Pulmonary artery endothelial cell (primary cell): ENCODE measurements around the gene CASTOR1. TPM values are rescaled to one million over a fixed set of nuclear protein-coding genes. Genes with fewer than 3 reads are reported as not detected.

Experiments used
- DNase-seq: peaks from one replicate; pipeline ENCODE4 v3.0.0-alpha.2; 2011; ENCODE audit warnings: low read depth, low spot score
- total RNA-seq: library from RNA; depleted of rRNA; stranded (reverse); fragments of >200 nt; gene quantifications from 2 replicates; pipeline ENCODE4 v1.2.3, GENCODE V29; 2014

The CASTOR1 gene
- total RNA-seq, 1 donor from 2014 or later, result 9.5 TPM

DNA sequence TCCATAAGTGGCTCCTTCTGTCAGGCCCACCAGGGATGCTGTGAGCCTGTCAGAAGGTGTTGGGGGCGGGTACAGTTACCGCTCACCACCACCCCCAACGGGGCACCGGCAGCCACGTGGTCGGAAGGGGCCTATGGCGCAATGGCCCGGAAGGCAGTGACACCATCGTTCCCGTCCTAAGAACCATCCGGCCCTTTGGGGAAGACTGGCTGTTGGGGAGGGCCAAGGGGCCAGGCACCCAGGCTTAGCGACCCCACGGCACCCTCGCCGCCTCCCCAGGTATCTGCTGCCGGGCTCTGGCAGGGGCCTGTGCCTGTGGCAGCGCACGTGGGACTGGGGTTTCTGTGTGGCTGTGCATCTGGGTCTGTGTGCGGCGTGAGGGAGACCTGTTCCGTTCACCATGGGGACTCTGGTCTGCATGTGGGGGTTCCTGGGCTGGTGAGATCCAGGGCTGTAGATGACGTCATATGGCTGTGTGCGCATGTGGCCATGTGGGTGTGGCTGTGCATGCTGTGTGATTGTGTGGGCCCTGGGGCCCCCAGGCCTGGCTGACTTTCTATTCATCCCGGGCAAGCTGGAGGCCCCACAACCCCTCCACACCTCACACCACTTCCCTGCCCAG, 23.4 kb downstream of the CASTOR1 start:
- no peak for DNase-seq

DNA sequence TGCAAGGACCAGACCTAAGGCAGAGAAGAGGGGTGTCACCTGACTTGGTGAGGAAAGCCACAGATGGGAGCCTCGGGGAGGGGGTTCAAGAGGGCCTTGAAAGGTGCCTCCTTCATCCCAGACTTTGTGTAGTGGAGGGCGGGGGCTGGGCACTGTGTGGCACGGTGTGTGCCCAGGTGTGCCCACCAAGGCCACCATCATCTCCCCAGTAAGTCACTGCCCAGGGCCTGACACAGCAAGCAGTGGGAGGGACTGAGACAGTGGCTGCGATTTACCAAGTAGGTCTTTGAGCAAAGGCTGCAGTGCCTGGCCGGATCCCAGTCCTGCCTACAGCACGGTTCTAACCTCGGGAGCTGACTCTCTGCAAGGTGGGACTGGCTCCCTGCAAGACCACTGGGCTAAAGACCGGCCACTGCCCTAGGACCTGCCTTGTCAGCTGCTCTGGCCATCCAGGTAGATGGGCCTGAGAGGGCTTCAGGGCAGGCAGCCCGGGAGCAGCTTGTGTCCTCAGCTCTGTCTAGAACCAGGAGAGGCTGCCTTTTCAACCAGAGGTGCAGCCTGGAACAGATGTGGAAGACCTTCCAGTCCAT, 24.1 kb downstream of the CASTOR1 start:
- DNase-seq, result no peak

DNA sequence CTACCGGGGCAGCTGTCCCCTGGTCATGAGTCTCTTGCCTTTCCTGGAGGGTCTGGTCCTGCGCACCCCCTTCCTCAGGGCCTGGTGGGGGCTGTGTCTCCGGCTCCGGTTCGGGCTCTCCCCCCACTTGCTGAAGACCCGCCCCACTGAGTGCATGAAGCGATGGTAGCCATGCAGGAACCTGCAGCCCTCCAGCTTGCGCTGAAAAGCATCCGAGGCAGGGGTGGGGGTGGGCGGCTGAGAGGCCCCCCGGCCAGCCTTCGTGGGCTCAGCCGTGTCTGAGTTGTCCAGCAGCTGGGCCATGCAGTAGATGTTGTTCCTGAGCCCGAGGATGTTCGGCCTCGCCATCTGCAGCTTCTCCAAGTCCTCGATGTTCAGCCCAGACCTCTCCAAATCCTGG, 25.4 kb downstream of the CASTOR1 start:
- DNase-seq, result no peak

DNA sequence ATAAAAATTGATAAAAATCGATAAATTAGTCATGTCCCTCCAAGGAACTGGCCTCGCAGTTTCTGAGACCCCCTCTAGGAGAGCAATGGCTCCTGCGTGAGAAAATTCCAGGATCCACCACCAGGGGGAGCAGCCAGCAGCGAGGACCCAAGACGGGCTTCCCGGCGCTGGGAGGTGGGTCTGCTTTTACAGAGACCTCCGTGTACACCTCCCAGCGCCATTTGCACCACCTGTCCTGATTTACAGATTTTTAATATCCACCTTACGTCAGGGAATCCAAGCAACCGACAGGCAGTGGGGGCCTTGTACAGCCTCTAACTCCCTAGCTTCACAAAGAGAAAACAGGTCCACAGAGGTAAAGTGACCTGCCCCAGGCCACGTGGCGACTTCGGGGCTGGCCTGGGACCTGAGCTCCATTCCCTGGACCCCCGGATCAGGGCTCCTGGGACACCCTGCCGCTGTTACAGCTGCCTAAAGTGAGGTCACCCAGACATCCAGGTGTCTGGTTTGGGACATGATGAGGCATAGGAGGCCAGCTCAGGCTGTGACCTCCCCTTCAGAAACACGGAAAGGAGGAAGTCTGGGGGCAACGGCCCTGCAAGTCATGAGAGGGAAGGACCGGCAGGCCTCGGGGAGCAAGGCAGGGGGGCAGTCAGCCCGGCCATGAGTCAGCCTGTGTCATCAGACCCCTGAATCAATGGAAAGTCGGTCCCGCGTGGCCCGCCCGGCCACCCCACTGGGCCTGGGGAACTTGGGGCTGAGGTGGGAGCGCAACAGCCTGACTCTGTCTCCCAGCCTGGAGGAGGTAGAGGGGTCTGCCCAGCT, 26.2 kb downstream of the CASTOR1 start:
- DNase-seq, result peak; percentile 26

DNA sequence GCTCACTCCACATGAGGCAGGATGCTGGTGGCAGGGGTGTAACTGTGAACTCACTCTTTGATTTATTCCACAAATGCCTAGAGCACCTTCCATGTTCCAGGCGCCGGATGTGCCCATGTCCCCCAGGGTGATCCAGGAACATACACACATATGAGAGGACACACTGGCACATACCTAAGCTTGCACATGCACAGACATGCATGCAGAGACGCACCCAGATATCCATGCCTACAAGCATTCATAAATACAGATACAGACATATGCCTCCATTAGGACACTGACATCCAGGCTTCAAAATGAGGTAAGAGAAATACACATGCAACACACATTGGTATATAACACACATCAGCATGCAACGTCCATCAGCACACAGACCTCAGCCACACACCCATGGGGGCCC, 27.2 kb downstream of the CASTOR1 start:
- no peak for DNase-seq

DNA sequence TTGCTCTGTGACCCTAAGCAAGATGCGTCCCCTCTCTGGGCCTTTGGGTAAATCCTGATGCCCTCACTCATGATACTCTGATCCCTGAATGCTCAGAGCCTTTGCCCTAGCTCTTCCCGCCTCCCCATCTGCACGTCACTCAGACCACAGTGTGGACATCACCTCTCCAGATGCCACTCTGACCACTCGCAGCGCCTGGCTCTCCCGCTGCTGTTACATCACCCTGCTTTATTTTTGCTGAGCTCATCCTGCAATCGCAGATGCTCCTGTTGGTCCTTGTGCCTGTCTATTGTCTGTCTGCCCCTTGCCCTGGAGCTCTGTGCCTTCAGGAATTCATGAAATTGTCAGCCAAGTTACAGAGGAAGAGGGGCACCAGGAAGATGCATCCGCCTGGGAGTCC, 28.2 kb downstream of the CASTOR1 start:
- no peak for DNase-seq

DNA sequence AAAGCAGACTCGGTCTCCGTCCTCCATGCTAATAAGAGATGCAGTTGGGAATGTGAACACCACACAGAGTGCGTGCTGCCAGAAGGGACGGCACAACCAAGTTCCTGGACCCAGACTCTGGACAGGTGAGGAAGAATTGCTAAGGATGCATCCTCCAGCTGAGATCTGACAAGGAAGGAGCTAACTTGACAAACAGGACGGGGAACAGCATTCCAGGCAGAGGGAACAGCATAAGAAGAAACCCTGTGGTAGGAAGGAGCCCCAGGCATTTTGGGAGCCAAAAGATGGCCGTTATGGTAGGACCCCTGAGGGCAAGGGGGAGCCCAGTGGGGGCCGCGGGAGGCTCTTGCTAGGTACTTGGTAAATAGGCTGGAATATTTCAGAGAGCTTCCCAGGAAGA, 28.6 kb downstream of the CASTOR1 start:
- no peak for DNase-seq

DNA sequence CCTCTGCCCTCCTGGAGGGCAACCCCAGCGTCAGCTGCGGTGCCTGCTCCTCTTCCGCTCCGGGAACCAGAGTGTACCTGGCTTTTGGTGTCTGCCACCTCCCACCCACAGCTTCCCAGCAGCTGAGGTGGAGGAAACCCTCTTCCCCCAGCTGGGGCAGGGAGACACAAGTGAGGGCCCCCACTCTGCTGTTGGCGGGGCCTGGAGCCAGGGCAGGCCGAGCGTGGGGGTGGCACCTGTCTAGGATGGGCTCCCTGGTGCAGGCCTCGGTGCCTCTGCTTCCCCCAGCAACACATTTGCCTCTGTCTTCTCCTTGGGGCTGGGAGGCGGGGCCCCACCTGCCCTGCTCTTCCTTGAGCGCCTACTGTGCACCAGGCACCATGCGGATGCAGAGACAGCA, 29.0 kb downstream of the CASTOR1 start:
- DNase-seq, result no peak

DNA sequence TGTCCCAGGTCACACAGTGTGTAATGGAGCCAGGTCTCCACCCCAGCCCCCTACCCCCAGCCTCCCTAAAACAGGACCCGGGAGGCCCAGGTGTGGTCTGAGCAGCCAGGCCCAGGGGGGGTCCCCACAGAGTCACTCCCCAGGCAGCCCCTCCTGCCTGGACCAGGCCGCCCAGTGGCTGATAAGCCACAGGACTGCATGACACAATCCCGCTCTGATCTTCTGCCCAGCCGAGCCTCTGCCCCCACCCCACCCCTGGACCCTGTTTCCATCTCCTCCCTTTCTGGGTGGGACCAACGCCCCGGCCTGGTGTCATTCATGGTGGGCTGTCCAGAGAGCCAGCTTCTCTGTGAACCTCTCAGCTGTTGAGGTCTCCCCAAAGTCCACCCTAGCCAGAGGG, 35.0 kb downstream of the CASTOR1 start:
- no peak for DNase-seq

DNA sequence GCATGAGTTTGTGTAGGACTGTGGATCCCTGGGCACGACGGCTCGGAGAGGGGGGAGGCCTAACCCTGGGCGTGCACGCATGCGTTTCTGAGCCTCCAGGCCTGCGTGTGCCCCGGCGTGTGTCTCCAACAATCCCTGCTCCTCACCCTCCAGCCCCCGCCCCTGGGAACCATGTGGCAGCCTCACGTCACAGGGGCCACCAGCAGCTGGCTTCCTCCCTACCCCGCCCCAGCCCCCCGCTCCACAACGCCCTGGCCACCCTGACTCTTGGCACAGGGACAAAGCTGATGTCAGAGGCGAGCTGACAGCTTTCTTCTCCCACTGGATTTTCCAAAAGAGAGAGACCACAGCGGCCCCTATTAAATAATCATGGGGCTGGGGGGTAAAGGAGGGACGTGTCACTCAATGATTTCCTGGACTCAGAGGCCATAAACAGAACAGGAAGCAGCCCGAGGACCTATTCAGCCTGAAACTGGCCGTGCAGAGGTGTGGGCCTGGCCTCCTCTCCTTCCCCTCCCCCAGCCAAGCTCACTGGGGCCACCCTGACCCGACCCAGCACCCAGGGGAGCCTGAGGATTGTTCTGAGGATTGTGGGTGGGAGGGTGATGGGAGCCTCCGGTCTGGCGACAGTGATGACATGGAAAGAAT, 36.0 kb downstream of the CASTOR1 start:
- DNase-seq, result no peak

DNA sequence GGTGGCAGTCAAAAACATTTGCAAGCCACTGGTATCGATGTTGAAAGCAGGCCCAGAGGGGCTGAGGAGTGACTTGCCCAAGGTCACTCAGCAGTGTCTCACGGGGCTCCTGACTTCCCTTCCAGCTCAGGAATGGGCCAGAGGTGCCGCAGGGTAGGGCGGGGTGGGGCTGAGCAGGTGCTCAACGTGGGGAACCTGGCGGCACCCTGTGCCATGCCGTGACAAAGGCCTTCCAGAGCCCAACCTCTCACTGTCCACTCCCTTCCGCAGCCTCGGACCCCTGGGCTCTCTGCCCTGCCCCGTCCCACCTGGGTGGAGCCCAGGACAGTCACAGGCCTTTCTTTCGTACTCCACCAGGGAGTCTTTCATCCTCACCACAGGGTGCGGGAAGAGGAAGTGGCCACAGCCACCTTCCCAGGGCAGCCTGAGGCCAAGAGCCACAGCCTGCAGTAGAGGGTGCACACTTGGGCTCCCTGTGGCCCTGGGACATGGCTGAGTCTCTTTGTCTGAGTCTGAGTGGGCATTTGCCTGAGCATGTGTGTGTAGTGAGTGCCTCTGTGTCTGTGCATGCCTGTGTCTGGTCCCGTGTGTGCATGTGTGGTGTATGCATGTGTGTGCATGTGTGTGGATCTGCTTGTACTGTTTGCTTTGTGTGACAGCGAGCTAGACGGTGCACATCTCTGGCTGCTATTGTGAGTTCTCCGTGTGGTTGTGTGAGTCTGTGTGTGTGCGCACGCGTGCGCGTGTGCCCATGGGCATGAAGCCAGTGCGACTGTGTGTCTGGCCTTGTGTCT, 36.7 kb downstream of the CASTOR1 start:
- DNase-seq, result no peak

DNA sequence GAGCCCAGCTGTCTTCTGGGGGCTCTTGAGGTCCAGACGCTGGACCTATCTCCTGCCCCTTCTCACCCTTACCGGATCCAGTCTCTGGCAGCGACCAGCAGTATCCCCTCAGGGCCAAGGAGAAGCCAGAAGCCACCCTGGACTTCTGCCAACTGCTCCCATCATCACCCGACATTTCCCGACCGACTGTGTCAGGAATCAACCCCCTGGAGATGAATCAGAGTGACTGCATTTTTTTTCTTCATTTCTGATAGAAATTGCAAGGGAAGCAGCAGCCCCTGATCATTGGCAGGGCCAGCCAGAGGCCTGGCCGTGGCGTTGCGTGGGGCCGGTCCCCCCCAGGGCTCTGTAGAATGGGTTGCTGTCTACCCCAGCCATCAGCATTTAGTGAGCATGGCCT, 37.6 kb downstream of the CASTOR1 start:
- DNase-seq, result no peak

DNA sequence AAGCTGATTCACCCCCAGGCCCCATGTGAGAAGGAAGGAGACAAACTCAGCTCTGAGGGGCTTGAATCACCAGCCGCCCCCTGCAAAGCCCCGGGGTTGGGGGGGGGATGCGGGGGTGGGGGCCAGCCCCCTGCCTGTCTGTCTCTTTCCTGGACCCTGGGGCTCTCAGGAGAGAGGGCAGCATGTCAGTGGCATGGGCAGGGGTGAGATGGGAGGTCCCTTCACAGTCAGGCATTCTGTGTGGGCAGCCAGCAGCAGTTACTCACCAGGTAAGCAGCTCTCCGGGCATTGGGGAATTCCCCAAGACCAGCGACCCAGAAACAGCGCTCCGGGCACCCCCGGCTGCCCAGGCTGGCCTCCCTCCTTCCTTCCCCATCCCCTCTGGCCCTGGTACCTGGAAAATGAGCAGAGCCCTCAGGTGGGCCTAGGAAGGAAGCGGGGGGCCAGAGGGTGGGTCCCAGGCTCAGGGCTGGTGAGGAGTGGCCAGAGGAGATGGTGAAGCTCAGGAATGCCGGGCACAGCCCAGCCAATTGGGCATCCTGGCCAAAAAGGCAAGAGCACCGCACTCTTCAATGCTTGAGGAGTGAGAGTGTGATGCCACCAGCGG, 38.5 kb downstream of the CASTOR1 start:
- DNase-seq, result no peak

DNA sequence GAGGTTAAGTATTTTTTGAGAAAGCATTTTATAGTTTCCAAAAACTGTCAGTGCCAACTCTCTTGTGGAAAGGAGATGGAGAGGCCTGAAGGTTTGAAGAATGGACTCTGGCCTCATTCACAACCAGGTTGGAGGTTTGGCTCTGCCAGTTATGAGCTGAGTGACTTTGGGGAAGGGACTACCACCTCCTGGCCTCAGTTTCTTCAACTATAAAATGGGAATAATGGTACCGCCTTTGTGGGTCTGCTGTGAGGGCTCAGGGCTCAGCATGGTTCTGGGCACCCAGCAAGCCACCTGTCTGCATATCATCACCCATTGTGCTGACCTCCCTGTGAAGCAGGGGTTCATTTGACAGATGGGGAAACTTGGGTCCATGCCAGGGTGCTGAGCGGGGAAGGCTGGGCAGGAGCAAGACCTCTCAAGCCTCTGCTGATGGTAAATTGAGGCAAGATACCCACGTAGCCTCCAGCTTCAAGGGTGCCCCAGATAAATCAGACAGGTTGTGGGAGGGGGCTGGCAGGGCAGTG, 39.2 kb downstream of the CASTOR1 start:
- DNase-seq, result no peak

DNA sequence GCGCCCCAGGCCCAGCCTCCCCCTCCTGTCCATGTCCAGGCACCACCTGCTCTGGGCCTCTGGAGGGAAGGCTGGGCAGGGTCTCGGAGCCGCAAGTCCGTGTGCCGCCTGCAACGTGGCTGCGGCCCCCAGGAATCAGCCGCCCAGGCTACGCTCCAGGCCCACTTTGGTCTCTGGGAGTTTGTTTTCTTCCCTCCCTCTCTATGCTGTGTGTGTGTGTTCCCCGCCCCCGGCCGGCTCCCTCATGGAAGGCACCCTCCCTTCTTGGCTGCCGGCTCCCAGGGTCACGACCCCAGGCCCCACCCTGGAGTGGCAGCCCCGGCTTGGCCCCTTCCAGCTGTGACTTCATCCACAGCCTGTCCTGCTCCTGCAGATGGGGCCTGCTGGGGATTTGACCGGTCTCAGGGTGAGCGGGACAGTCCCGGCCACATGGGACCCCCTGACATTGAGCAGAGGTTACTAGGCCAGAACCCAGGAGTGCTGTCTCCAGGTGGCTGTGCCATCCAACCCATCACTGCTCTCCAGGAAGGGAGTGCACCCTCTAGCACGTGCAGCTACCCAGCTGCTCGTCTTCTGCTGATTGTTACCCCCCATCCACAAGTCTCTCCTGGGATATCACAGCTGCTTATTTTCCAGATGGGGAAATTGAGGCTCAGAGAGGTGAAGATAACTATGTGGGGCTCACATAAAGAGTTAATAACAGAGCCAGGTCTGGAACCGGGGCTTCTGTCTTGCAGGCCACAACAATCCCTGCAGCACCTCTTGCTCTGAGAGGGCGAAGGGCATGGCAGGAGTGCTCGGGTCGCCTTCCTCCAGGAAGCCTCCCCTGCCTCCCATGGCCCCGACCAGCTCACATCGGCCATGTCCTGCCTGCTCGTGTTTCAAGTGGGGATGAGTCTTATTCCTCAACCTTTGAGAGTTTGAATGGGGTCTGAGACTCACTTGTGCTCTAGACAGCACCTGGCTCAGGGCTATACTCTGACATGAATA, 40.0 kb downstream of the CASTOR1 start:
- no peak for DNase-seq

DNA sequence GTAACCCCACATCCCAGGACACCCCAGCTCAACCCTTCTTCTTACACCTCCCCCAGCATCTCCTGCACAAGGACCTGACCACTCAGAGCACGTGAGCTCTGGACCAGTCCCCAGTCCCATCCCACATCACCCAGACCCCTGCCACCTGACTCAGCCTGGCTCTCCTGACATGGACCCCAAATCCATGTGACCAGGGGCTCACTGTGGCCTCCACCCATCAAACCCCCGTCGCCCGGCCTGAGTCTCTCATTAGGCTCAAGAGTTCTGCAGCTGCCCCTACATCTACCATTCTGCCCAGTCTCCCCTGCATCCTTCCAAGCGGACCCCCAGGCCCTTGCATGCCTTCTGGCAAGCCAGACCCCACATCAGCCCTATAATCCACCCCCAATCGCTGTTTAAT, 40.8 kb downstream of the CASTOR1 start:
- no peak for DNase-seq

DNA sequence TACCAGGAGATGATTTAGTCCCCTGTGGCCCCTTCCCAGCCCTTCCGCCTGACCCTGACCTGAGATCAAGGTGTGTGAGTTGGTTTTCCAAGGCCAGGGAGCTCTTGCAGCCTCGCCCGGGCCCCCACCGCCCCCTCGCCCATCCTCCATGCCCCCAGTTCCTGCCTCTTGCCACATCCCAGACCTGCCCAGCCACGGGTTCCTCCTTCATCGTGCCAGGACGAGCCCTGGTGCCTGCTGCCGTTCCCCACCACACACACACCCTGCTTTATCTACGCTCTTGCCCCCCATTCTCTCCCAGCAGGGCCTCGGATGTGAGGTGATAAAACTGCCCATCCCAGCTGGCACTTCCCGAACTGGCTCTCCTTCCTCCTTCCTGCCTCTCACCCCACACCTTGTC, 41.3 kb downstream of the CASTOR1 start:
- DNase-seq, result no peak

DNA sequence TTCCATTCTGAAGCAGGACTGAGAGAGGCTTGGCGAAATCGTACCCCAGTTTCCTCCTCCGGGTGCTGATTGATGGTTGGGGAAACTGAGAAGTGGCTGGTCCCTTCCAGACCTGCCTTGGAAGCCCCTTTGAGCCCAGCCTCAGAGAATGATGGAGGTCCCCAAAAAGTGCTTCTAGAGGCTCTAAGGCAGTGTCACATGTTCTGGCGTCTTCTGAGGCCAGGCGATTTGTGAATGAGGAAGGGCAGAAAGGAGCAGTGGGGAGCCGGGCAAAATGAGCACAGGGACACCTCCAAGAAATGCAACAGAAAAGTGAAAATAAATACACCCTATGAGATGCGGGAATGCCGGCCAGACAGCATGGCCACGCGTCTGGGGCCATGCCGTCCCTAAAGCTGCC, 41.7 kb downstream of the CASTOR1 start:
- no peak for DNase-seq

DNA sequence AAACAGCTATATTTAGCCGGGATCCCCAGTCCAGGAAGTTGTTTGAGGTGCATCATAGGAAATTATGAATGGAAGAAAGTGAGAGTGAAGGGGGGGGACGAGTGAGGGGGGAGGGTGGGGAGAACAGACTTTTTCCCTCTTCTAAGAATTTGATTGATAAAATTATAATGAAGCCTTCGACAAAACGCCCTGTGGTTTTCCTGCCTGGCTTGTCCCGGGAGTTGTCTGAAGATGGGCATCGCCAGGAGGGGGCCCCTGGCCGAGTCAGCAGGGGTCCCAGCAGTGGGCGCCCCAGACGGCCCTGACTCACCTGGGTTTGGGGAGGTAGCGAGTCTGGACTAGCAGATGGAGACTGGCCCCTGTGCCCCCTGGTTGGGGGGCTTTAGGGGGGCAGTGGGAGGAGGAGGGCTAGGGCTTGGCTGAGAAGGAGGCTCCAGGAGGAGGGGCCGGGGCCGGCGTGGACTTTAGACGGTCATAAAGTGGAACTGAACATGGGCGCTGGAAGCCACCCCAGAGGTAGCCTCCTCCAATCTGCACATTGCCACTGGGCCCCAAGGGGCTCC, 42.4 kb downstream of the CASTOR1 start:
- DNase-seq, result no peak
